ENCODE measurements around the gene HS3ST4.
"Not testable (repeated sequence)": the region's sequence is repeated elsewhere in the genome, so short reads cannot be mapped to it uniquely, and the experiment has no call there.

HS3ST4 gene

DNA sequence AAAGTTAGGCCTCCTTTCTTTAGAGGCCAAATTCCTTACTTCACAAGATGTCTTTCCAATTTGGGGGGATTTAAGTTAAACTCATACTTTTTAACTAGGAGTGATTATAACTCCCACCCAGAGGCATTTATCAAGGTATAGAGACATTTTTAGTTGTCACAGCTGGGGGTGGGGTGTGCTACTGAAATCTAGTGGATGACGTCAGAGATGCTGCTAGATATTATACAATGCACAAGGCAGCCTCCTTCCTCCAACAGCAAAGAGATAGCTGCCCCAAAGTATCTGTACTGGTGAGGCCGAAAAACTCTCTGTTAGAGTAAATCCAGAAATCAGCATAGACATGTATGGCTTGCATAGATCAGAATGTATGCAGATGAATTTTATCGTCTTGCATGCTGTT is 324.0 kb downstream of the HS3ST4 start:
- DNase-seq, result no peak

DNA sequence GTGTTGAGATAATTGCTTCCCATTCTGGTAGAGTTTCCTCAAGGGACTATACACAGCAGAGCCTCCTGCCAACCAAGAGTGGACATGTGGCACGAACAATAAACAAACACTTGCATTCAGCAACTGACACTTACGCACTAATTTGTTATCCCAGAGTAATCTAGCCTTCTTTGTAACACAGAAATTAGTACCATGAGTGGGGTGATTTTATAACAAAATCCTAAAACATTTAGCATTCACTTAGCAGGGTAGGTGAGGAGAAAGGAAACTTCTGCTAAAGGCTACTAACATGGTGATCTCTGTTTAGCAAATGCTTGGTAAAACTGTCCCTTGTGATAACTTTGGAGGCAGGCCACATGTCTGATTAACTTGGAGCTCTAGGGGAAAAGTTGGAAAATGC is 325.2 kb downstream of the HS3ST4 start:
- no peak for DNase-seq

DNA sequence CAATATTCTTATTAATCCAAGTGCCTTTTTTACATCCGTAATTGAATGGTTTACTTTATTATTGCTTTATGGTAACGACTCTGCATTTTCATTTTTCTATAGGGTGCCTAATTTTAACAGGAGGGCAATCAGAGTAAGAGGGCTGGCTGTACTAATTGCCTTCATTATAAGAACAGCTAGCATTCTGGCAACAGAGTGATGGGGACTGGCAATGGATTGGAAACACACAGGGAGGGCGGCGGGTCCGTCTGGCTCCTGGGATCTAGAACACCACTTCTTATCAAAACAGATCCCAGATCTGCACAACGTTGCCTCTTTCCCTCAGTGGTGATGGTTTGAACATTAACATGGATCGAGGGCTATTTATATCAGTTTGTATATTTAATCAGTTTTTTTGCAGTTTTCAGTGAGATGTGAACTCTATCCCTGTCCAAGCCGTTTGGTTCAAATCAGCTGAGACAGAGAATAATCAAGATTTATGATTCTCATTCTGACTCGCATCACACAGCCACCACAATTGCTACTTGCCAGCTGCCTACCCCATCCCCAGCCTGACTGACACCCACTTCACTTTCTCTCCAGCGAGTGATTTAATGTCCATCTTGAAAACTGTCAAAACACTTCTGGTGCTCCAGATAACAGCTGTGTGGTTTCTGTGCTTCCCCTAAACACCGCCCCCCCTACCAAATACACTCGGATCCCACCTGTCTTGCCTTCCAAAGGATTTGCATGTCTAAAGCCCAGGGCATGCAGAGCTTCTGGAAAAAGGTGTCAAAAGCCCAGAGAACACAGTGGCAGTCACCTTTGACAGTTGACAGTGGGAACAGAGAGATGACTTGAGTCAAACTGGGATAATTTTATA is 327.9 kb downstream of the HS3ST4 start:
- DNase-seq, result no peak

DNA sequence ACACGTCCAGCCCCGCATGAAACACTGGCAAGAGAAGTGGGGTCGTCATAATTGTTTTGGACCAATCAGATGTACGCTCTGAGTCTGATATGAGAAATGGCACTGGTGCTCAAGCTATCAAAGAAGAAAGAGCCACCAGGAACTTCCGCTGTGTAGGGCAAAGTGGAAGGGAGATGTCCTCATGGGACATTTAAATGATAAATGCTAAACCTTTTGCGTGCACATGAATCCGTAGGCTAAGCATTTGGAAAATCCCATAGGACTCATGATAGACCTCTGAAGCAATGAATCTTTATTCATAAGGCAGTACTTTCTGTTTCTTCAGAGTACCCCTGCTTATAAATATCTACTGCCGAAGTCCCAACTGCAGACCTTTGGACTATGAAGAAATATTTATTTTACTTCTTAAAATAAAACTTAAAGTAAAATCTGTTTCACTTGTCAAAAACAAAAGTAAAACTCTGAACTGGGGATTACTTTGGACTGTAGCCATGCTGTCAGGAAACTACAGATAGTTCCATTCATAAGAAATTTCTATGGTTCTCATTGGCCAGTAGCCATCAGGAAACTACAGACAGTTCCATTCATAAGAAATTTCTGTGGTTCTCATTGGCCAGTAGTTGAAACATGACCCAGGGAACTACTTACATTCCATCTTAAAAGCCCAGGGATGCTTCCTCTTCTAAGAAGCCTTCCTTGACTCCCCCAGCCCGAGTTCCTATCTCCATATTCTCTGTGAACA is 335.1 kb downstream of the HS3ST4 start:
- no peak for DNase-seq

DNA sequence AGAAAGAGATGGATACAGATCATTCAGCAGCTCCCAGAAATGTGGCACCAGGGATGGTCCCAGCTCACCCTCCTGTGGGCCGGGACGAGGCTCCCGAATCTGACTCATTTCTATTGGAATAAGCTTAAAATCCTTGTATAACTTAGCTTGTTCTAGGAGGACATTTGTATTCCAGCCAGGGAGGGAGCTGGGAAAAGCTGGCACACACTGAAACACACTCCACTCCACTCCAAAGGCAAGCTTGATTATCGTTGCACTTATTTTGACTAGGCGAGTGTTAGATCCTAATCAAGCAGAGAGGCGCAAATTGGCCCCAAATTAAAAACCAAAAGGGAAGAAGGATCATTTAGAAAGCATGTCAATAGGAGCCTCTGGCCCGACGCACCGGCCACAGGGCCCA is 339.5 kb downstream of the HS3ST4 start:
- DNase-seq, result no peak

DNA sequence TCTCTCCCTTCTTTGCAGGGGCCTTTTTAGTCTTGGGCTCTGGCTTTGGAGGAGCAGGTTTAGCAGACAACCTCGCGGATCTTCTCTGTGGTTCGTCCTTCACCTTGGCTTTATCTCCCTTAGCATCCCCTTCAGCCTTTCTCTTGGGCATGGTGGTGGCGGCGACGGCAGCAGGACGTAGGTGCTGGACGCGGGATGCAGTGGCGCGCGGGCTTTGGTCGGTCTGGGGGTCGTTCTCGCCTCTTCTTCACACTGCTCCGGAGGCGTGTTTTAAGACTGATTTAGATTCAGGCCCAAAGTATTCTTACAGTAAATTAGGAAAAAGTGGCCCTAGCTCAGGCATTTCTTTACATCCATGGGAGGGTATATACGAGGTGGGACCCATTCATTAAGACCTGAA is 340.9 kb downstream of the HS3ST4 start:
- DNase-seq, result not testable (repeated sequence)

DNA sequence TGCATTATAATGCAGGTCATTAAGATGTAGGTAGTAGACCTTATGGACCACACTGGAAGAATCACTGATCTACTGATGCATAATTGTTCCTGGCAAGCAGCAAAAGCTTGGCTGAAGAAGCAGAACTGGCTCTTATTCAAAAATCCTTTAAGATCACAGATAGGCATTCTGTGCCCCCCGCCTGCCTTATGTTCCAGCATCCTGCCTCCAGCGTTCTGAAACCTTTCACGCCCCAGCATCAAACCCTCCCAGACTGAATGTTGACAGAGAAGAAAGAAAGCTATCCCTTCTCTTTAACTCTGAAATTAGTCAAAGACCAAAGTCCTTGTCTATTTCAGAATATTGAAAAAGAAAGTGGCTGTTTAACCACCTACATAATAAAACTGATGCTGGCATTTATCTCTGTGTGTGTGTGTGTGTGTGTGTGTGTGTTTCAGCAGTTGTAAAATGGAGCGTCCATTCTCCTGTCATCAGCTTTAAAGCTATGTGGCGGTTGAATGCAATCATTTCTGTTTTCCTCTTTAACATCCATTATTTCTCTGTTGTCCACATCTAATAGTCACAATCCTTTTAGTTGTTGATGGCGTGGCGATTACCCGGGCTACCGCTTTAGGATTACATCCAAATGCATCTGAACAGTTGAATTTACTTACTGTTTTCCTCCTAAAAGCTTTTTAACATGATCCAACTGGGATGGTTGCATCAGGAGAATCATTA is 350.4 kb downstream of the HS3ST4 start:
- no peak for DNase-seq

DNA sequence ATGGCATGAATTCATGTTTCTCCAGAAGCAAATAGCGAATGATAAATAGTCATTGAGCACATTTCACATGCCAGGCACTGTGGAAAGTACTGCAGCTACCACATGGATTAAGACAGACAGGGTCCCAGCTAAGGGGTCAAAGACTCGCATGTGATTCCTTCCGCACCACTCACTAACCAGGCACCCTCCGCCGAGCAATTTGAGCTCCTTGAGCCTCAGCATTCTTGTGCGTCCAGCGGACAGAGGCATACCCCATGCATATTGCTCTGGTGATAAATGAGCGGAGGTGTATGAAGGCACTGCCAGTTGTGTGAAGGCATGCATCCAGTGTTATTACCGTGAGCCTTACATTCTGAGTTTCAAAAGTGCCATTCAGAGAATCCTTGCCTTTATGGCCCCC is 358.7 kb downstream of the HS3ST4 start:
- DNase-seq, result no peak

DNA sequence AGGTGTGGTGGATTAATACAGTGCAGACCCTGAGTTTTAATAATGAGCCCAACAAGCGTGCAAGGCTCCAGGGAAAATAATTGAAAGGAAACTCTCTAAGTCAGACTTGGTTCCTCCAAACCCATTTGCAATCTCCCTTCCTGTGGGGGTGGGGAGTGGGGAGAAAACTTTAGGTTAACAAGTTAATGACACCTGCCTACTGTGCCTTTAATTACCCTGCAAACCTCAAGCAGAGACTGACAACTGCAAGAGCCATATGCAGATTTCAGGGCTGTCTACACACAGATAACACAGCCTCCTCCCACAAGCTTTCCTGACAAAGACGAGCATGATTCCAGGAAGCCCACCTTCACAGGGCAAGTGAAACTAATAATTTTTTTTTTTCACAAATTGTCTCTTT is 359.3 kb downstream of the HS3ST4 start:
- DNase-seq, result no peak

DNA sequence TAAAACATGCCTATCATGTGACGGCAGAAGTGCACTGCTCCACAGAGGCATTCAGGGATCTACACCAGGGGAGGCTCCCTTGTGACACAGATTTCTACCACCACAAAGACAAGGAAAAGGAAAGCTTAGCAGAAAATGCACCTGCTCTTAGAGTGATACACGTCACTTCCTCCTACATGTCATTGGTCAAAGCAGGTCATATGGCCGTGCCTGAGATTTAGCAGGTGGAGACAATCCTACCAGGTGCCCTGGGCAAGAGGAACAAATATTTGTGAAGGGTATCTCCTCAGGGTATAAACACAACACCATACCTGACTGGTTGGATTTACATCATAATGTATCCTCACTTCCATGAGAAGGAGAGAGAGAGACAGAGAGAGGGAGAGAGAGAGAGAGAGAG is 362.1 kb downstream of the HS3ST4 start:
- no peak for DNase-seq

DNA sequence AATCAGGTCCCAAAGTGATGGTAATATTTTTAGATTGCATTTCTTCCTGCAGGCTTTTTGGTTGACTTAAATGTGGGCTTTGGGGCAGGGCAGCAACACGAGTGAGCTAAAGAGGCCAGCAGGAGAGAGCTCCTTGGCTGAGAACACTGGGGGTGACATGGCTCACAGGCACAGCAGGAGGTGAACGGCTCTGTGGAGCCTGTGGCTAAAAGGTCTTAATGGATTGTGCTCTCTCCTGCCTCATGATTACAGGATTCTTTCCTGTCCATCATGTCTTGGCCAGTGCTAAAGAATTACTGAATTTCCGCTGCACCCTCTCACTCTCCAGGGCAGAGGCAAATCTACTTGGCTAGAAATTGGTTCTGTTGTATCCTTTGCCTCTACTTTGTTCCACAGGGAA is 366.6 kb downstream of the HS3ST4 start:
- no peak for DNase-seq

DNA sequence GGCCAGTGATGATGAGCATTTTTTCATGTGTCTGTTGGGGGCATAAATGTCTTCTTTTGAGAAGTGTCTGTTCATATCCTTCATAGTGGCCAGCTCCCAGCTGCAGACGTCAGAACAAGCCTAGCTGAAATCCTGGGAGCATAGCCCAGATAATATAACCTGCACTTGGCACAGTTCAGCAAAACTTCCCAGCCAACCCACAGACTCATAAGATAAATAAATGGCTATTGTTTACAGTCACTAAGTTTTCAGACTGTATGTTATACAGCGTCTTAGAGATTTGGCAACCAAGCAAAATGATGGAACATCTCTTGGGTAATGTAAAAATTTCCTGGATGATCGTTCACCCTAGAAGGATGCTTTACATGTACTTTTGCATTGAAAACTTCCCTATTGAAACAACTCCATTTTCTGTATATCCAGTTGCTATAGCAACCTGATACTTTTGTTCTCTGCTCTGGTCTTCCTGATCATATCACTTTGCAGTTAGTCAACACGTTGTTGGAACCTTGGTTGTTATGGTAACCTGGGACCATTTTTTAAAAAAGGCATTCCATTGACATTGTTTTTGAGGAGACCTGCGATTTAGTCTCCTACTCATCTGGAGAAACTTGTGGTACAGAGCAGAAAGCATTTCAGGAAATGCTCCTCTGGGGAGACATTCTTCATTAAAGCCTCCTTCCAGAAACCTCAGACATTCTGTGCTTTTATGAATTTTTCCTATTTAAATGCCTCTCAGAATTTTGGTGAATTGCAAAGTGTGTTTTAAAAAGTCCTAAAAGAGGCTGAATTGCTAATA is 378.7 kb downstream of the HS3ST4 start:
- DNase-seq, result no peak

DNA sequence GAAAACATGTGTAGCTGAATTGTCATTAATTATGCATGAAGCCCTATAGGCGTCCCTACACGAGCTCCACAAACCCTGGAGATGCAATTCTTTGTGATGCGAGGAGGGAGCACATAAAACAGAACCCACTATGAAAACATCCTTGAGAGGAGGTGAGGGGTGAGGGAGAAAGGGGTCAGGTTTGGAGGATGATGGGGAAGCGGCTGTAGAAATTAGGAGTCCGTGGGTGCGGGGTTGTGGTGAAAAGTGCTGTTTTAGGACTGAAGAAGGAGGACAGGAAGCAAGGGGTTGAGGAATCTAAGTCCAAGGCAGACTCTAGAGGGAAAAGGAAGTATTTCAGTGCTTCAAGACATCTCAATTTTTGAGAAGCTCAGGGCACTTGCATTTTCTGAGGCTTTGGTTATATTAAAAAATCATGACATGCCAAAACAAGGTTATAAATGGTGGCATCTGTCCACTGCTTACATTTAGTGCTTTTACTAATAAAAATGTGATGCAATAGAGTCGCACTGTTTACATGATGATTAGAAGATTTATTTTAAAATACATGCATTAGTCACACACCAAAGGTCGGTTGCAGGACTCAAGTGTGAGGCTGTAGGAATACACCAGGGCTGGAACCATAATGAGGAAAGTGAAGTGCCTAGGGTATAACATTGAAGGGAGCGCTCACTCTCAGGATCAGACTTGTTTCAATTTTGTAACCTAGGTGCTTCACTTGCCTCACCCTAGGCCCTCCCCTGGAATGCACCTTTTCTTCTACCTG is 379.5 kb downstream of the HS3ST4 start:
- no peak for DNase-seq

DNA sequence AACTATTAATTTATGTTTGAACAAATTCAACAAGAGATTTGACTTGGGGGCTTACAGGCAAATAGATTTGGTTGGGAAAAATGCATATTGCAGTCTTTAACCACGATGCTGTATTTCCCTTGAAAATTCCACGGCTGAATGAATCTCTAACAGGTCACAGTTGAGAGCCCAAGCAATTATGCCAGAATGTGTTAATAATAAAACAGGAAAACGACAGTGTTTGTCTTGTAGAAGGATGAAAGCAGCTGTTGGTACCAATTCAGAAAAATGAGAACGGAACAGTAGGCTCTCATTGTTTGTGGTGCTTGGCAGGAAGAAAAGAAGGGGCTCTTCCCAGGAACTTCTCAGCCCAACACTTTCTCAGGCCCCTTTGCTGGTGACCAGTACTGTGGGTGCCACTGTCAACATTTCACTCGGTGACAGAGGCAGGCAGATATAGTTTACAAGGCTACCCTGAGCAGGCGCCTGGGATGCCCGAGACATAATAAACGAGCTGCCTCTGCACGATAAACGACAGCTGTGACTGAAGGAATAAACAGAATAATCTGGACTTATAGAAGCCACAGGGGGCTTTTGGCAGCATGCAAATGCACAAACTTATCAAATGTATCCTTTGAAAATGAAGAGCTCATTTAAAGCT is 387.1 kb downstream of the HS3ST4 start:
- DNase-seq, result no peak

DNA sequence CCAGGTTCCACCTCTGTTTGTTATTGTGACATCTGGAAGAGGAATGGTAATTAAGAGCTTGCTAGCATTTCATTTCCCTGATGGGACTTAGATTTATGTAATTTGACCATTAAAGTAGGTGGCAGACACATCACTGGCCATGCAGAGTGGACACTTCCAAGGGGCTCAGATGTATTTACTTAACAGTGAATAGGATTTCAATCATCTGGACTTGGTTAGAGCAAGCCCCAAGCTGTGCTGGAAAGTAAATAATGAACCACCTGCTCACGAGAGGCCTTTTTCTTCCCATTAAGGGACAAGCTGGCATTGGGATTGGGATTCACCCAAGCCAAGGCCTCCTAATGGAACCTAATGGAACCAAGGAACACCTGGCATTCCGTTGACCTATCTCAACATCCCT is 395.3 kb downstream of the HS3ST4 start:
- no peak for DNase-seq

DNA sequence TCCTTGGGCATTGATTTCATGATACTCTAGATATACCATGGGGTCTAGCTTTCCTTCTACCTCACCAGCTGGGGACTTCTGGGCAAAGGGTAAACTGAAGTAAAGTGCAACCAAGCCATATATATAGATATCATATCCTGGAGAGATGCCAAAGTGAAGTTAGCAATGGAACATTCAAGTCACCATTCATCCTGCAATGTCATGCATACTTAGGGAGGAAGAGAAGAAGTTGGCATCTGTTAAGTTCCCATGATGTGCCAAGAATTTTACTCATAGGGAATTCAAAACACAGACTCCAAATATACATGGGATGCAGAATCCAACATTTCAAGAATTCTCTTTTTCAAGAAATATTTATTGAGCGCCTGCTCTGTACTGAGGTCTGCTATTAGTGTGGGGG is 399.8 kb downstream of the HS3ST4 start:
- no peak for DNase-seq

DNA sequence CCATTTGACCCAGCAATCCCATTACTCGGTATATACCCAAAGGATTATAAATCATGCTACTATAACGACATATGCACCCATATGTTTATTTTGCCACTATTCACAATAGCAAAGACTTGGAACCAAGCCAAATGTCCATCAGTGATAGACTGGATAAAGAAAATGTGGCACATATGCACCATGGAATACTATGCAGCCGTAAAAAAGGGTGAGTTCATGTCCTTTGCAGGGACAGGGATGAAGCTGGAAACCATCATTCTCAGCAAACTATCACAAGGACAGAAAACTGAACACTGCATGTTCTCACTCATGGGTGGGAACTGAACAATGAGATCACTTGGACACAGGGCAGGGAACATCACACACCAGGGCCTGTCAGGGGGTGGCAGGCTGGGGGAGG is 406.4 kb downstream of the HS3ST4 start:
- DNase-seq, result not testable (repeated sequence)

DNA sequence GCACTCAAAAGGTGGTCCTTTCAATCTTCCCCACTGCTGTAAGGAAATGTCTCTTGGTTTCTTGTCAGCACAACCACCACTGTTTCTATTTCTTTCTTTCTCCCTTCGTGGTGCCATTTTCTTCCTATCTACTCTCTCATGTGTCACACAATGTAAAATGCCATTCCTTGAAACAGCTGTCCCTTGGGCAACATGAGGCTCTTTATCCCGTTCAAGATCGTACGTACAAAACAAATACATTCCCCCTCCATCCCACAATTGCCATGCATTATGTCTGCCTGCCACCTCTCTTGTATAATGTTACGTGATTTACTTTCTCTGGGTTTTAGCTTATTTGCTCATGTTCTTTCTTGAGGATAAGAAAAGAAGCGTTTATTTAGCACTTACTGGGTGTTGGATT is 410.6 kb downstream of the HS3ST4 start:
- no peak for DNase-seq

DNA sequence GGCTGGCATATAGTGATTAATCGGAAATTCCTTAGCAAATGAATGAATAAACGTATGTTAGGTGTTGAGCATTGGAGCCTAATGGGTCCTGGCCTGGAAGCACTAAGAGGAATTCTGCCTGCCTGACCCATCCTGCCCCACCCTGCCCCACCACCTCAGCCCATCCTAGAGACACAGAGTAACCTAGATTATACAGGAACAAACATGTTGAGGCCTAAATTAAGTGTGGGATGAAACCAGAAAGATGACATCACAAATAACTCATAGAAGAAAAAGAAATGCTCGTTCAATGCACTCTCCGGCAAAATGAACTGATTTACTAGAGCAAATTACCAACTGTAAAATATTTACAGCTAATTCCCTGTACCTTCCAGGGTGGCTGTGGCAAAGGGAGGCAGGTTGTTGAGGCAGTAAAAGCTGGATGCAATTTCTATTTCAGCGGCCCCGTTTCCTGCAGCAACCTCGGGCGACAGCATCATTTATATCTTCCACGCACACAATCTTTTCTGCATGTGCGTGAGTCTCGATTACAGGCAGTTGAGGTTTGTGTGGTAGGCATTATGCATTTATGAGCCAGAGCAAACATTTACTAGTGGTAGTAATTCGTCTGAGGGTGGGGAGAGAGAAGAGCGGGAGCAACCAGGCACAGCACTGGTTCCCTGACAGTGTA is 417.2 kb downstream of the HS3ST4 start:
- DNase-seq, result no peak

DNA sequence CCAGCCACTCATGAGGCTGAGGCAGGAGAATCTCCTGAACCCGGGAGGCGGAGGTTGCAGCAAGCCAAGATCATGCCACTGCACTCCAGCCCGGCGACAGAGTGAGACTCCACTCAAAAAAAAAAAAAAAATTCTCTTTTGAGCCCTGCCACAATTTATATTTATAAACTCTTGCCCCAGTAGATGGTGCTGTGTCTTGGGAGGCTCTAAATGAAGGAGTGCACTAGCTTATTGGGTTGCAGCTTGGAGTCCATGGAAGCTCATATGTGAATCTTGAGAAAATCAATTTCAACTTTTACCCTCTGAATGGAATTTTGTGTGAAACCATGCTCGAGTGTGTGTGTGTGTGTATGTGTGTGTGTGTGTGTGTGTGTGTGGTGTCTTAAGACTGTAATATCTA is 420.1 kb downstream of the HS3ST4 start:
- DNase-seq, result no peak

DNA sequence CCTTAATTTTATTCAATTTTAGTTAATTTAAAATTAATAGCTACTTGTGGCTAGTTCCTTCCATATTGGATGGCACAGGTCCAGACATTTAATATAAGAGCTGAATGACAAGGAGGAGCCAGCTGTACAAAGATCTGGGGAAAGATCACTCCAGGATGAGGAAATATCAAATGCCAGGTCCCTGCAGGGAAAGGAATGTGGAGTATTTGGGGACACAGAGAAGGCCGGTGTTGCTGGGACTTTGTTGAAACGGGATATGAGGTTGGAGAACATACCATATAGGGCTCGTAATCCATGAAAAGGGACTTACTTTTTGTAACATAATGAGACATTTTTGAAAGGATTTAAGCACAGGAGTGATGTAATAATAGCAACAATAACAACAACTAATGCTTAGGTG is 426.8 kb downstream of the HS3ST4 start:
- DNase-seq, result no peak

All from activated gamma-delta T cell (primary cell).